Endothelial cell of umbilical vein (primary cell): ENCODE data around the gene ULK4. TPM values are rescaled to one million over a fixed set of nuclear protein-coding genes. Genes with fewer than 3 reads are reported as not detected.

Experiments
- BruUV-seq: library from RNA; stranded (reverse); fragments of 400-500 nt; replicated peaks from 2 replicates; lab custom pipeline; 2021; lab: Mats Ljungman, UMichigan
- CTCF ChIA-PET: fragments of 300-600, 350-600 bp; sonication (Branson Sonifier 250); formaldehyde crosslinking; loops from one replicate; lab custom pipeline; 2021; ENCODE audit warnings: antibody characterized with exemption, inconsistent platforms; lab: Charles Lee
- POLR2A ChIA-PET: fragments of 300-600, 350-600 bp; sonication (Branson Sonifier 250); formaldehyde crosslinking; loops from one replicate; lab custom pipeline; 2021; ENCODE audit warnings: antibody characterized with exemption, inconsistent platforms; lab: Charles Lee
- DNase-seq: peaks from one replicate; pipeline ENCODE4 v3.0.0-alpha.2; 2011; ENCODE audit warnings: low read depth, low spot score
- FAIRE-seq: peaks from 2 replicates; lab custom pipeline; 2011; peaks lifted over from hg19 to GRCh38; lab: Jason Lieb, UNC
- H2AFZ ChIP-seq: 2 replicates; pipeline ENCODE4 v1.6.0; 2012; ENCODE audit warnings: low read depth, low read length, control low read depth, inconsistent platforms
- H3K27ac ChIP-seq: 2 replicates; pipeline ENCODE4 v1.5.1; 2011; ENCODE audit warnings: low read depth, mild to moderate bottlenecking, control low read depth, low read length, moderate library complexity; ENCODE audit not compliant: insufficient read depth
- H3K27me3 ChIP-seq, 2 experiments: 2 replicates each; pipeline versions ENCODE4 v1.6.0 to v1.6.1; 2011; ENCODE audit warnings: low read length in 2 of 2, mixed read lengths in 1 of 2; ENCODE audit not compliant: control insufficient read depth in 2 of 2, insufficient read depth in 2 of 2
- H3K36me3 ChIP-seq, 2 experiments: 2 replicates in 1 of 2; 3 replicates in 1 of 2; pipeline ENCODE4 v1.5.1; 2011; ENCODE audit warnings: low read length in 2 of 2, mild to moderate bottlenecking in 1 of 2, moderate library complexity in 1 of 2; ENCODE audit not compliant: control insufficient read depth in 2 of 2, insufficient read depth in 2 of 2; ENCODE audit errors: extremely low read depth in 1 of 2
- H3K4me1 ChIP-seq: 3 replicates; pipeline ENCODE4 v1.5.1; 2011; ENCODE audit warnings: mild to moderate bottlenecking, low read length; ENCODE audit not compliant: control insufficient read depth, insufficient read depth; ENCODE audit errors: extremely low read depth
- H3K4me2 ChIP-seq: 2 replicates; pipeline ENCODE4 v1.6.1; 2011; ENCODE audit warnings: low read length, control low read depth, mixed read lengths; ENCODE audit not compliant: insufficient read depth
- H3K4me3 ChIP-seq, 3 experiments: fragments of 200-600 bp in 1 of 3; sonication (generic), shearing (Covaris generic) in 1 of 3; replicated peaks in 1 of 3; 2 replicates each; pipeline ENCODE4 v1.5.1; 2011 to 2016; ENCODE audit warnings: control low read depth in 3 of 3, low read length in 3 of 3, mild to moderate bottlenecking in 2 of 3, inconsistent platforms in 1 of 3, low read depth in 1 of 3, moderate library complexity in 1 of 3; ENCODE audit not compliant: insufficient read depth in 1 of 3
- H3K79me2 ChIP-seq: 2 replicates; pipeline ENCODE4 v1.6.0; 2012; ENCODE audit warnings: low read length, inconsistent platforms; ENCODE audit not compliant: control insufficient read depth, insufficient read depth
- H3K9ac ChIP-seq: replicated peaks from 2 replicates; pipeline ENCODE3; 2011; ENCODE audit warnings: low read length, control low read depth; ENCODE audit not compliant: insufficient read depth; ENCODE audit errors: extremely low read depth
- H3K9me1 ChIP-seq: replicated peaks from 3 replicates; pipeline ENCODE4 v1.6.0; 2011; ENCODE audit warnings: mild to moderate bottlenecking, low read length; ENCODE audit not compliant: control insufficient read depth, insufficient read depth; ENCODE audit errors: extremely low read depth
- H3K9me3 ChIP-seq: replicated peaks from 2 replicates; pipeline ENCODE4 v1.5.1; 2012; ENCODE audit warnings: low read length, inconsistent platforms; ENCODE audit not compliant: control insufficient read depth, insufficient read depth
- H4K20me1 ChIP-seq: replicated peaks from 2 replicates; pipeline ENCODE3; 2011; ENCODE audit warnings: mild to moderate bottlenecking, low read length; ENCODE audit not compliant: control insufficient read depth, insufficient read depth; ENCODE audit errors: extremely low read depth
- EZH2 ChIP-seq: IDR thresholded peaks from 2 replicates; pipeline ENCODE4 v1.6.1; 2012; ENCODE audit warnings: borderline replicate concordance, low read depth, mild to moderate bottlenecking, moderate library complexity, low read length, inconsistent platforms; ENCODE audit not compliant: severe bottlenecking
- FOS ChIP-seq: IDR thresholded peaks from 2 replicates; pipeline ENCODE4 v1.6.1; 2011; ENCODE audit warnings: mild to moderate bottlenecking, low read length, moderate library complexity, borderline replicate concordance; ENCODE audit not compliant: insufficient read depth
- GATA2 ChIP-seq: IDR thresholded peaks from 2 replicates; pipeline ENCODE4 v1.7.0; 2011; ENCODE audit warnings: low read depth, mild to moderate bottlenecking, moderate library complexity, mixed read lengths, low read length; ENCODE audit not compliant: insufficient read length, insufficient read depth
- JUN ChIP-seq: IDR thresholded peaks from 2 replicates; pipeline ENCODE4 v1.6.1; 2011; ENCODE audit warnings: borderline replicate concordance, low read depth; ENCODE audit not compliant: insufficient read length, insufficient read depth
- MYC ChIP-seq: IDR thresholded peaks from one replicate; pipeline ENCODE4 v1.6.1; 2011; ENCODE audit warnings: mild to moderate bottlenecking, low read depth, low read length
- POLR2A ChIP-seq: IDR thresholded peaks from 2 replicates; pipeline ENCODE4 v1.6.1; 2012; ENCODE audit warnings: low read depth, mild to moderate bottlenecking, control low read depth, low read length
- POLR2AphosphoS5 ChIP-seq: IDR thresholded peaks from 2 replicates; pipeline ENCODE4 v1.6.1; 2012; ENCODE audit warnings: low read depth, mild to moderate bottlenecking, control low read depth, low read length, moderate library complexity; ENCODE audit not compliant: insufficient read depth
- dilution Hi-C: fragments of 300-500 bp; cut with MboI; formaldehyde crosslinking; loops from one replicate; pipeline ENCODE4 v1.15.0; 2019; ENCODE audit warnings: low sequenced_read_pairs; ENCODE audit not compliant: extremely low pct_ligation_motif_present
- intact Hi-C: fragments of 100-400 bp; cut with micrococcal nuclease; formaldehyde crosslinking; loops from one replicate; pipeline ENCODE4 v1.10.0; 2022
- polyA plus RNA-seq, 4 experiments: library from polyadenylated mRNA; depleted of rRNA in 3 of 4; stranded (reverse) in 3 of 4; unstranded in 1 of 4; fragments of >200 nt; gene quantifications; 2 replicates each; pipeline versions ENCODE4 v1.2.1 to v1.2.3, GENCODE V29; 2011 to 2012; ENCODE audit warnings: missing spikeins in 1 of 4
- total RNA-seq: library from RNA; stranded (reverse); gene quantifications from 2 replicates; pipeline ENCODE4 v1.2.3, GENCODE V29; 2021
- TF ChIP-seq, protein P1 (sequence below), 2 donors: IDR thresholded peaks; 1 replicate in 1 of 2; 2 replicates in 1 of 2; pipeline ENCODE4 v1.5.1; 2011; ENCODE audit warnings: low read length in 2 of 2, mild to moderate bottlenecking in 2 of 2, moderate library complexity in 2 of 2, control low read depth in 1 of 2, inconsistent platforms in 1 of 2, low read depth in 1 of 2; ENCODE audit not compliant: insufficient read depth in 1 of 2; ENCODE audit errors: extremely low read depth in 1 of 2
- TF ChIP-seq, protein P2 (sequence below): IDR thresholded peaks from 2 replicates; pipeline ENCODE4 v1.6.1; 2011; ENCODE audit not compliant: insufficient read depth, insufficient read length

ULK4 gene
- total and polyA plus RNA-seq, 2 donors (not counting 3 experiments of a cell fraction or from before 2014, with no cell fraction given) = 3.3 to 16.0 TPM

DNA sequence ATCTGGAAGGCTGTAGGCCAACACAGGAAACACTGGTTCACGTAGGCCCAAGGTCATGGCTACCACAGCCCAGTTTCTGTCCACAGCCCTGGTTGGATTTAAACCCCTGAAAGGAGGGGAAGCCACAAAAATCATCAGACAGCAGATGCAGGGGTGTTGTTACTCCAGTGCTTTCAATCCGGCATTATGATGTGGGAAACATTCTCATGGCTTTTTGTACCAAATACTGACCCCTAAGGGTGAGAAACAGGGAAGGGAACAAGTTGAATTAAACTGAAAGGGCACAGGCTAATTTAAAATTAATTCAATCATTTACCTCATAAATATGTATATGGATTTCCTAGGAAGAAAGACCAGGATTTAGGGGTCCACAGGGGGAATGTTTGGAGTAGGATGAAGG is 387.0 kb downstream of the ULK4 start:
- Histone ChIP-seq H3K27ac (no peak overlapping the region), H3K4me1 (no peaks in the 10 kb centered on the region), H4K20me1 (no peaks in the 10 kb centered on the region), H3K9ac (no peak overlapping the region), H3K4me3 (no peak overlapping the region), H3K9me1 (no peaks in the 10 kb centered on the region), H3K79me2 (no peaks in the 10 kb centered on the region), H3K9me3 (no peaks in the 10 kb centered on the region), H3K36me3 (no peaks in the 10 kb centered on the region), H3K27me3 (no peaks in the 10 kb centered on the region), H2AFZ (no peak overlapping the region), H3K4me2 (no peak overlapping the region)
- DNase-seq (no peak), FAIRE-seq (no peak)
- dilution Hi-C loops = no loop called here
- BruUV-seq = no TSS peak
- CTCF ChIA-PET = no interaction called here
- POLR2A ChIA-PET = no interaction called here
- TF ChIP-seq, protein P1, sequence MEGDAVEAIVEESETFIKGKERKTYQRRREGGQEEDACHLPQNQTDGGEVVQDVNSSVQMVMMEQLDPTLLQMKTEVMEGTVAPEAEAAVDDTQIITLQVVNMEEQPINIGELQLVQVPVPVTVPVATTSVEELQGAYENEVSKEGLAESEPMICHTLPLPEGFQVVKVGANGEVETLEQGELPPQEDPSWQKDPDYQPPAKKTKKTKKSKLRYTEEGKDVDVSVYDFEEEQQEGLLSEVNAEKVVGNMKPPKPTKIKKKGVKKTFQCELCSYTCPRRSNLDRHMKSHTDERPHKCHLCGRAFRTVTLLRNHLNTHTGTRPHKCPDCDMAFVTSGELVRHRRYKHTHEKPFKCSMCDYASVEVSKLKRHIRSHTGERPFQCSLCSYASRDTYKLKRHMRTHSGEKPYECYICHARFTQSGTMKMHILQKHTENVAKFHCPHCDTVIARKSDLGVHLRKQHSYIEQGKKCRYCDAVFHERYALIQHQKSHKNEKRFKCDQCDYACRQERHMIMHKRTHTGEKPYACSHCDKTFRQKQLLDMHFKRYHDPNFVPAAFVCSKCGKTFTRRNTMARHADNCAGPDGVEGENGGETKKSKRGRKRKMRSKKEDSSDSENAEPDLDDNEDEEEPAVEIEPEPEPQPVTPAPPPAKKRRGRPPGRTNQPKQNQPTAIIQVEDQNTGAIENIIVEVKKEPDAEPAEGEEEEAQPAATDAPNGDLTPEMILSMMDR (IDR thresholded peaks at IDR 0.05; ENCODE audit: extremely low read depth in 1 of 2, insufficient read depth in 1 of 2, low read depth in 1 of 2, low read length in 2 of 2) = no peak
- TF ChIP-seq JUN = no peak
- no peak for TF ChIP-seq MYC
- no peak for TF ChIP-seq GATA2
- TF ChIP-seq POLR2A = no peak
- no peak for TF ChIP-seq POLR2AphosphoS5
- TF ChIP-seq, protein P2, sequence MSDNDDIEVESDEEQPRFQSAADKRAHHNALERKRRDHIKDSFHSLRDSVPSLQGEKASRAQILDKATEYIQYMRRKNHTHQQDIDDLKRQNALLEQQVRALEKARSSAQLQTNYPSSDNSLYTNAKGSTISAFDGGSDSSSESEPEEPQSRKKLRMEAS = no peak
- TF ChIP-seq FOS = no peak
- TF ChIP-seq EZH2 = no peak
- intact Hi-C loops = no loop called here
